ENCODE data around the gene GLB1L2.
"Not testable (repeated sequence)": the region's sequence is repeated elsewhere in the genome, so short reads cannot be mapped to it uniquely, and the experiment has no call there.

GLB1L2 gene

GRCh38 chr11:134341805-134342571 lies 10.2 kb downstream of the GLB1L2 start:
- DNase-seq (ENCODE audit: extremely low read depth, insufficient read length), result no peak
- Histone ChIP-seq H3K36me3 (ENCODE audit: control insufficient read depth, insufficient read depth, low read length) (no peaks in the 10 kb centered on the region), H3K27me3 (replicated peaks; ENCODE audit: control insufficient read depth, insufficient read depth, low read length) (no peaks in the 10 kb centered on the region), H3K4me3 (replicated peaks; ENCODE audit: low read depth, low read length) (no peak overlapping the region)
- TF ChIP-seq CTCF (IDR thresholded peaks at IDR 0.05; ENCODE audit: insufficient read depth, low read length, poor library complexity, severe bottlenecking), result no peak

GRCh38 chr11:134342572-134343340 lies 11.0 kb downstream of the GLB1L2 start:
- no peak for DNase-seq (ENCODE audit: extremely low read depth, insufficient read length)
- no peaks in the 10 kb centered on the region for H3K27me3 ChIP-seq (replicated peaks; ENCODE audit: control insufficient read depth, insufficient read depth, low read length)
- no peak for TF ChIP-seq CTCF (IDR thresholded peaks at IDR 0.05; ENCODE audit: insufficient read depth, low read length, poor library complexity, severe bottlenecking)
- H3K36me3 ChIP-seq (ENCODE audit: control insufficient read depth, insufficient read depth, low read length), result no peaks in the 10 kb centered on the region
- H3K4me3 ChIP-seq (replicated peaks; ENCODE audit: low read depth, low read length), result no peak overlapping the region

- no peak for DNase-seq (ENCODE audit: extremely low read depth, insufficient read length)
- H3K4me3 ChIP-seq (replicated peaks; ENCODE audit: low read depth, low read length), result no peak overlapping the region
- no peaks in the 10 kb centered on the region for H3K36me3 ChIP-seq (ENCODE audit: control insufficient read depth, insufficient read depth, low read length)
- TF ChIP-seq CTCF (IDR thresholded peaks at IDR 0.05; ENCODE audit: insufficient read depth, low read length, poor library complexity, severe bottlenecking), result no peak
- no peaks in the 10 kb centered on the region for H3K27me3 ChIP-seq (replicated peaks; ENCODE audit: control insufficient read depth, insufficient read depth, low read length)
Measured at GRCh38 chr11:134343646-134344045, 11.9 kb downstream of the GLB1L2 start.

GRCh38 chr11:134344497-134345236 lies 12.9 kb downstream of the GLB1L2 start:
- H3K27me3 ChIP-seq (replicated peaks; ENCODE audit: control insufficient read depth, insufficient read depth, low read length); H3K4me3 ChIP-seq (replicated peaks; ENCODE audit: low read depth, low read length); H3K36me3 ChIP-seq (ENCODE audit: control insufficient read depth, insufficient read depth, low read length); DNase-seq (ENCODE audit: extremely low read depth, insufficient read length): not testable (repeated sequence)

GRCh38 chr11:134345237-134345550 lies 13.4 kb downstream of the GLB1L2 start:
- no peak for TF ChIP-seq CTCF (IDR thresholded peaks at IDR 0.05; ENCODE audit: insufficient read depth, low read length, poor library complexity, severe bottlenecking)
- no peaks in the 10 kb centered on the region for H3K27me3 ChIP-seq (replicated peaks; ENCODE audit: control insufficient read depth, insufficient read depth, low read length)
- H3K4me3 ChIP-seq (replicated peaks; ENCODE audit: low read depth, low read length), result no peak overlapping the region
- no peak for DNase-seq (ENCODE audit: extremely low read depth, insufficient read length)
- no peaks in the 10 kb centered on the region for H3K36me3 ChIP-seq (ENCODE audit: control insufficient read depth, insufficient read depth, low read length)

All from GM06990 (cell line).